Islet precursor cell (in vitro differentiated cells): ENCODE results near the gene MMP17.
A peak's percentile ranks its signal among the peaks of the same experiment; 100 is the strongest.
"Not testable (repeated sequence)": the region's sequence is repeated elsewhere in the genome, so short reads cannot be mapped to it uniquely, and the experiment has no call there.

ENCODE experiments used
- DNase-seq: peaks from one replicate; pipeline ENCODE4 v3.0.0-alpha.2; 2018

The MMP17 gene

GRCh38 chr12:131867471-131867870 lies 39.3 kb downstream of the MMP17 start:
- no peak for DNase-seq

DNA sequence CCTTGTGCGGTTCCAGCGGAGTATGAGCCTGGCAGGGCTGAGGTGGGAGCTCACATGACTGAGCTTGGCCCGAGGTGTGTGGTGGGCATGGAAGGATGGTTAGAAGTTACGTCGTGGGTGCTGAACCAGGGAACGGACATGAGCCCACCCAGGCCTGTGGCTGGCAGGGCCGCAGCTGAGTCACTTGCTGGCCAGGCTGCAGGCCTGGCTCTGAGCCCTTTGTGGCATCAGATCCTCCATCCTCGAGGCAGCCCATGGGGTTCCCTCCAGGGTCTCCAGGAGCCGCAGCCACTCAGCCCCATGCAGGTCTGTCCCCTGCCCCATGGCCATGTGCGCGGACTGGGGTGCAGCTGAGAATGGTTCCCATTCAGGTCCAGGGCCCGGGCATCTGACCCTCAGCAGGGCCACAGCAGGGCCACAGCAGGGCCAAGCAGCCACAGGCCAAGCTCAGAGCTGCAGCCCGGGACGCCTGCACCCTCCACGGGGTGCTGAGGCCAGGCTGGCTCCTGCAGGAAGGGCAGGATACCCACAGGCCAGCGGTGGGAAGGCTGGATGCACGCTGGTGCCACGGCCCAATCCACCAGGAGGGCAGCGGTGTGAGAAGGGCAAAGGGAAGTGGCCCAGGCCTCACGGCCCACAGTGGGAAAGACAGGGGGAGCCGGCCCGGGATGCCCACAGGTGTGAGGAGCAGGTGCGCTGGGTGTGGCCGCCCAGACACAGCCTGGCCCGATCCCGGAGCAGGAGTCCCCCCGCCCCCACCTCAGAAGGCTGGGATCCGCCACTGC lies 39.9 kb downstream of the MMP17 start:
- peak; percentile 56 for DNase-seq

- DNase-seq, result peak; percentile 80
These were observed 41.8 kb downstream of the MMP17 start for GRCh38 chr12:131869871-131870418.

DNA sequence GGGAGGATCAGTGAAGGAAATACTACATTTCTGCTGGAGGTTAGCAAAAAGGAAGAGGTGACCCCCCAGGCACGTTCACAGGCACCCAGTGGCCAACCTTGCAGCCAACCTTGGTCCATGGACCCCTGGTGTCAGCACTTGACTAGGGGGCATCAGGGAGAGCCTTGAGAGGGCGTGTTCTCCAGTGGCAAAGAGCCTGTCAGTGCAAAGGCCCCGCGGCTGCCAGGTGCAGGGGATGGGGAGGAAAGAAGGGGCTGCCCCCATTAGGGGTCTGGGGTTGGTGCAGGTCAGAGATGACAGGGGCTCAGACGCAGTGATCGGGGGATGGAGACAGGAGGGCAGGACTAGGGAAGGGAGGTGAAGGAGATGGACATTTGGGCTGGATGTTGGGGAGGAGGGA lies 43.5 kb downstream of the MMP17 start:
- no peak for DNase-seq

GRCh38 chr12:131872154-131873051 lies 44.2 kb downstream of the MMP17 start:
- peak; percentile 100 for DNase-seq

DNA sequence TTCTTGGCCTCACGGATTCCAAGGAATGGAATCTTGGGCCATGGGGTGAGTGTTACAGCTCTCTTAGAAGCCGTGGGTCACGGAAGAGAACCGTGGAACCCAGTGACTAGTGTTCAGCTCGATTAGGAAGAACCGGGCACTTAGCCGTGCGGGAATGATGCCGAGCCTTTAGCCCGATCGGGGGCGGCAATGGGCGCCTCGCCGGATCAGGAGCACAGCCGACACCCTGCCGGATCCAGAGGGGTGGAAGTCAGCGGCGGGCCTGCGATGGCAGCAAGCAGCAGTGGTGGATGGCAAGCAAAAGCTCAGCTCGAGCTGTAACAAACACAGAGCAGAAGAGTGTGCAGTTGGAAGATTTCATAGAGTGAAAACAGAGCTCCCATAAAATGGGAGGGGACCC lies 45.1 kb downstream of the MMP17 start:
- no peak for DNase-seq

GRCh38 chr12:131874972-131875371 lies 46.8 kb downstream of the MMP17 start:
- DNase-seq, result not testable (repeated sequence)

DNA sequence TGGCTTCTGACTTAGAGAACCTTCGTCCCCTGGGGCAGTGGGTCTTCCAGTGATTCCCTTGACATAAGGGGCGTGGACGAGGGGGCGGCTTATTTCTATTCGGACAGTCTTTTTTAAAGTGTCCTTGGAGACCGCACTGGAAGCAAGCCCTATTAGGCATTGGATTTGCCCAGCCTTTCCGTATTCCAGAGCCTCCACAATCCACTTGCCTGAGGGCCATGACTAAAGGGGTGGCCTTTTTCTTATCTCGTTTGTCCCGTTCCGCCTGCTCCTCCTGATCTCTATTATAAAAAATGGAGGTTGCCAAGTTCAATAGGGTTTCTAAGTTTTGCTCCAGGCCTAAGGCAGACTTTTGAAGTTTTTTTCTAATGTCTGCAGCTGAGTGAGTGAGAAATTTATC lies 49.0 kb downstream of the MMP17 start:
- DNase-seq, result peak; percentile 89

GRCh38 chr12:131878436-131878835 lies 50.2 kb downstream of the MMP17 start:
- not testable (repeated sequence) for DNase-seq

DNA sequence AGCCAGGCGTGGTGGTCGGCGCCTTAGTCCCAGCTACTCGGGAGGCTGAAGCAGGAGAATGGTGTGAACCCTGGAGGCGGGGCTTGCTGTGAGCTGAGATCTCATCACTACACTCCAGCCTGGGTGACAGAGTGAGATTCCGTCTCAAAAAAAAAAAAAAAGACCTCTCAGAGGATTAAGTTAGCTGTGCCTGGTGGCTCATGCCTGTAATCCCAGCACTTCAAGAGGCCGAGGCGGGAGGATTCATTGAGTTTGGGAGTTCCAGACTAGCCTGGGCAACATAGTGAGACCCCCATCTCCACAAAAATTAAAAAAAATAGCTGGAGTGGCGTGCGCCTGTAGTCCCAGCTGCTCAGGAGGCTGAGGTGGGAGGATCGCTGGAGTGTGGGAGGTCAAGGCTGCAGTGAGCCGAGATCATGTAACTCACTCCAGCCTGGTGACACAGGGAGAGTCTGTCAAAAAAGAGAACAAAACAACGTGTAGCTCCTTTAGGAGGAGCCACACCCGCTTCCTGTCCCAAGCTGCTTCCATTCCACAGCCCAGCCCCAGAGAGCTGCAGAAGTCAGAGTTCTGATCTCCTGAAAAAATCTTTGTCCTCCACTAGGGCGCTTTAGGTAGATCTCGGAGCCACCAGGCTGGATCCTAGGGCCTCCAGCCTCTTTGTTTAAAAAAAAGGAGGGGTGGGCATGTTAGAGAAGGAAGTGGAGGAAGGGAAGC lies 54.8 kb downstream of the MMP17 start:
- DNase-seq, result peak; percentile 69

DNA sequence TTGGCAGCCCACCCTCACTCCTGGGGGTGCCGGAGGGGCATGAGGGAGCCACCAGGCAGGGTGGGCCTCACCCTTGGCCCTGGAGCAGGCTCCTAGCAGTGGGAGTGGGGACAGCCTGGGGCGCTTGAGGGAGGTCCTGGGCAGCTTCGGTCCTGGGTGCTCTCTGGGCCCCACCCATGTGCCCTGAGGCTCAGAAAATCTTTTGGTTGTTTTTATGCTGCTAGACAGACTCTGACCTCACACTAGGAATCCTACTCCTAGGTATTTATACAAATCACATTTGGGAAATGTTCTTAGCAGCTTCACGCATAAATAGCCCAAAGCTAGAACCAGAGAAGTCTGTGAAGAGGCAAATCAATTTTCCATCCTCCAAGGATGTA lies 55.3 kb downstream of the MMP17 start:
- peak; percentile 68 for DNase-seq

- not testable (repeated sequence) for DNase-seq
These were observed 56.9 kb downstream of the MMP17 start for GRCh38 chr12:131885076-131885475.

DNA sequence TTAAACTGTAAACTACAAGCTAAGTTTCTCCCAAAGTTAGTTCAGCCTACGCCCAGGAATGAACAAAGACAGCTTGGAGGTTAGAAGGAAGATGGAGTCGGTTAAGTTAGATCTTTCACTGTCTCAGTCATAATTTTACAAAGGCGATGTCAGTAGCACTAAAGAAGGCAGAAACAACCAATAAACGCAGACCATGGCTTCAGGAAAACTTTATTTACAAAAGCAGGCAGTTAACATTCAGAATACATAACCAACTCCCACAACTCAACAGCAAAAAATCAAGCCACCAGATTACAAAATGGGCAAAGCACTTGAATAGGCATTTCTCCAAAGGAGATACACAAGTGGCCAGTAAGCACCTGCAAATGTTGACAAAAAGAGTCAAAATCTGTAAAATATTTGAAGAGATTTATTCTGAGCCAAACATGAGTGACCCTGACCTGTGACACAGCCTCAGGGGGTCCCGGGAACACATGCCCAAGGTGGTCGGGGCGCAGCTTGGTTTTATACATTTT lies 57.4 kb downstream of the MMP17 start:
- no peak for DNase-seq

GRCh38 chr12:131891722-131892121 lies 63.5 kb downstream of the MMP17 start:
- DNase-seq, result not testable (repeated sequence)

- peak; percentile 68 for DNase-seq
These were observed 64.8 kb downstream of the MMP17 start for GRCh38 chr12:131892711-131893604.

GRCh38 chr12:131893605-131894312 lies 65.6 kb downstream of the MMP17 start:
- DNase-seq, result no peak

- DNase-seq, result peak; percentile 99
These were observed 66.2 kb downstream of the MMP17 start, which contains the start of gene ULK1 for GRCh38 chr12:131894313-131894860. ULK1 (plus strand) TSS chr12:131894622; CDS start chr12:131895002, 380 bp downstream.

GRCh38 chr12:131894981-131895639 lies 66.9 kb downstream of the MMP17 start:
- peak; percentile 67 for DNase-seq

DNA sequence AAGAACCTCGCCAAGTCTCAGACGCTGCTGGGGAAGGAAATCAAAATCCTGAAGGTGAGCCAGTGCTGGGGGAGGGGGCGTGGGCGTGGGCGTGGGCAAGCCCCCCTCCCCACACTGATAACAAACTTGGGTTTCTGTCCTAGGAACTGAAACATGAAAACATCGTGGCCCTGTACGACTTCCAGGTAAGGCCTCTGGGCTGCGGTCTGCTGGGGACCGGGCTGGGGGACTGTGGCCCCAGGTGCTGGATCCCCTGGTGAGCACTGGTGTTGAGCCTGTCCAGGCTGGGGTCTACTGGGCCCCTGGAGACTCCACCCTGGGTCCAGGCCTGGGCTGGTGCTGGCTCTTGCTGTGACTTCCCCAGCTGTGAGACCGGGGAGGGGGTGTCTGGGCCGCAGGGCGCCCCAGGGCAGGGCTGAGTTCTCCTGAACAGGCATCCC lies 67.5 kb downstream of the MMP17 start:
- DNase-seq, result no peak
